ENCODE measurements around the gene WAPL.

The WAPL gene

GRCh38 chr10:86522510-86522855 lies 891 bp upstream of the WAPL start:
- DNase-seq (ENCODE audit: low spot score) = no peak

GRCh38 chr10:86520871-86521677 lies 518 bp downstream of the WAPL start:
- no peak for DNase-seq (ENCODE audit: low spot score)

DNA sequence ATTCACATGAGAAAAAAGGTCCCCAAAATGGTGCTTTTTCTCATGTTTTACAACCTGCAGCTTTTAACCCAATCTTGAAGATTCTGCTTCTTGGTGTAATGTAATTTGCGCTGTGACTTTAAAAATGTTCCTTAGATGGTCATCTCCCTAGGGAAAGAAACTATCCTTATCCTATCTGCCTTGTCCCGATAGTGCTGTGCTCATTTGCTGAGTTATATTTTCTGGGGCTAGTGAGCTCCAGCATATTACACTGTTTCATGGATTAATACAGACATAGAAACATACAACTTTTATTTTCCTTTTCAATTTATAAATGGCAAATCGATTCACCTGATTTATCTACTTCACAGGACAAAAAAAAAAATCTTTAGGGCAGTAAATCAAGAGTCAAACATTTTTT lies 2.8 kb downstream of the WAPL start:
- no peak for DNase-seq (ENCODE audit: low spot score)

- DNase-seq (ENCODE audit: low spot score) = no peak
These were observed 9.5 kb downstream of the WAPL start for GRCh38 chr10:86512137-86512536.

DNA sequence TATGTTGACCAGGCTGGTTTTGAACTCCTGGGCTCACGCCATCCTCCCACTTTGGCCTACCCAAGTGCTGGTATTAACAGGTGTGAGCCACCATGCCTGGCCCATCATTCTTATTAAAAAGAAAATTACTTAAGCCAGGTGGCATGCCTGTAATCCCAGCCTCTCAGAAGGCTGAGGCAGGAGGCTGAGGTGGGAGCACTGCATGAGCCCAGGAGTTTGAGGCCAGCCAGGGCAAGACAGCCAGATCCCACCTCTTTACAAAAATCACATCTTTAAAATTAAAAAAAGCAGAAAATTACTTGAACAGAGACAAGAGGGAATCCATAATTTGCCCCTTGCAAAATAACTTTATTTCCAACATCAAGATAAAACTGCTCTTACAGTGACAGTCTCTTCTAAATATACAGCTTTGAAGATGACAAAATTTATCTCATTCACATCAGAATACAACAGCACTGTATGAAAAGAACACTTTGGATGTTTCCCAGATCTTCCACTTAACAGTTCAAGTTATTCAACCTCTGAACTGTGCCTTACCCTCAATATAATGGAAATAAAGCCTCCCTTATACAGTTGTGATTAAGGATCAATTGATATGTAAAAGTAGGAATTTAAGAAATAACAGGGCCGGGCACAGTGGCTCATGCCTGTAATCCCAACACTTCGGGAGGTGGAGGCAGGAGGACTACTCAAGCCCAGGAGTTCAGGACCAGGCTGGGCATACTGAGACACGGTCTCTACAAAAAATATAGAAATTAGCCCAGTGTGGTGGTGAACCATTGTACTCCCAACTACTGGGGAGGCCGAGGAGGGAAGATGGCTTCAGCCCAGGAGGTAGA lies 10.3 kb downstream of the WAPL start:
- no peak for DNase-seq (ENCODE audit: low spot score)

GRCh38 chr10:86509145-86509544 lies 12.4 kb downstream of the WAPL start:
- DNase-seq (ENCODE audit: low spot score) = no peak

- no peak for DNase-seq (ENCODE audit: low spot score)
These were observed 13.4 kb downstream of the WAPL start for GRCh38 chr10:86508217-86508616.

DNA sequence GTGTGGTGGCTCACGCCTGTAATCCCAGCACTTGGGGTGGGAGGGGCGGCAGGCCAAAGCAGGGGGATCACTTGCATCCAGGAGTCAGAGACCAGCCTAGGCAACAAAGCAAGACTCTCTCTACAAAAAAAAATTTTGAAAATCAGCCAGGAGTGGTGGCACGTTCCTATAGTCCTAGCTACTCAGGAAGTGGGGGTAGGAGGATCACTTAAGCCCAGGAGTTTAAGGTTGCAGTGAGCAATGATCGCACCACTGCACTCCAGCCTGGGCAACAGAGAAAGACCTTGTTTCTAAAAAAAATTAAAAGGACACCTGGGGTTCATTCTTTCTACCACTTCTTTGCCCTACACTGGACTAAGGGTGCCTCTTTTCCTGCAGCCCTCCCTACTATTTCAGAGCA lies 15.1 kb downstream of the WAPL start:
- no peak for DNase-seq (ENCODE audit: low spot score)

- no peak for DNase-seq (ENCODE audit: low spot score)
These were observed 15.5 kb downstream of the WAPL start for GRCh38 chr10:86506062-86506461.

GRCh38 chr10:86504510-86504909 lies 17.1 kb downstream of the WAPL start:
- no peak for DNase-seq (ENCODE audit: low spot score)

- DNase-seq (ENCODE audit: low spot score) = no peak
These were observed 20.7 kb downstream of the WAPL start for GRCh38 chr10:86500846-86501245.

GRCh38 chr10:86498598-86498997 lies 23.0 kb downstream of the WAPL start:
- DNase-seq (ENCODE audit: low spot score) = no peak

DNA sequence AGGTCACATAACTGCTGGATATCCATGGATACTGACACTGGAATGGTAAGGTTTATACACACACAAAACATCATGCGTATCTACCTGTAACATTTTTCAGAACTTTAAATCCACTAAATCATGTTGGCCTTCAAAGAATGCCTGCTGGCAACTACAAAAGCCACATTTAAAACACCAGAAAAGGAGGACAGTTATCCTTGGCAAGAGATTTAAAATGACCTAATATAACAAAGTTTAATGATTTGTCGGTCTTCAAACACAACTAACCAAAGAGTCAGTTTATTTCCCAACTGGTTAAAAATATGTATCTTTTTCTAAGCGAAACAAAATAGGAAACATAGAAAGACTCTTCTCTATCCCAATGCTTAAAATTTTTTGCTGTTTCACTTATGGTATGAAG lies 24.0 kb downstream of the WAPL start:
- no peak for DNase-seq (ENCODE audit: low spot score)

- no peak for DNase-seq (ENCODE audit: low spot score)
These were observed 31.5 kb downstream of the WAPL start for GRCh38 chr10:86489960-86490612.

DNA sequence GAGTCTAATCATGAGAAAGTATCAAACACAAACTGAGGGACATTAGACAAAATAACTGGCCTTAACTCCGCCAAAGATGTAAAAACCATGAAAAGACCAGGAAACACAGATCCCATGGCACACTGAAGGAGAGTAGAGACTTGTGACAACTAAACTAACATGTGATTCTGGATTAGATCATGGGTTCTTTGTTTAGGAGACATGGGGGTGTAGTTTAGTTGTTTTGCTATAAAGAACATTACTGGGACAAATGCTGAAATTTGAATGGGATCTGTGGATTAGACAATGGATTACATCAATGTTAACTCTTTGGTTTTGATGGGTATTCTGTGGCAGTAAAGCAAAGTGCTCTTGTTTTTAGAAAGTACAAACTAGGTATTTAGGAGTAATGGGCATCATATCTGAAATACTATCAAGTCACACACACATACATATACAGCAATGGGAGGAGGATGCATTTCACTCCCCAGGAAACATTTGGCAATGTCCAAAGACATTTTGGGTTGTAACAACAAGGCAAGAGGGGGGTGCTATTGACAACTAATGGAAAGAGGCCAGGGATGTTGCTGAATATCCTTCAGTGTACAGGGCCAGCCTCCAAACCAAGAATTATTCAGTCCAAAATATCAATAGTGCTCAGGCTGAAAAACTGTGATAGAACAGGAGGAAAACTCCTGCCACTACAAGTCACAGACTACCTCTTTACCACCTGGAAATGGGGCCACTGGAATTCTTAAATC lies 32.4 kb downstream of the WAPL start:
- DNase-seq (ENCODE audit: low spot score) = no peak

GRCh38 chr10:86486856-86487255 lies 34.7 kb downstream of the WAPL start:
- no peak for DNase-seq (ENCODE audit: low spot score)

DNA sequence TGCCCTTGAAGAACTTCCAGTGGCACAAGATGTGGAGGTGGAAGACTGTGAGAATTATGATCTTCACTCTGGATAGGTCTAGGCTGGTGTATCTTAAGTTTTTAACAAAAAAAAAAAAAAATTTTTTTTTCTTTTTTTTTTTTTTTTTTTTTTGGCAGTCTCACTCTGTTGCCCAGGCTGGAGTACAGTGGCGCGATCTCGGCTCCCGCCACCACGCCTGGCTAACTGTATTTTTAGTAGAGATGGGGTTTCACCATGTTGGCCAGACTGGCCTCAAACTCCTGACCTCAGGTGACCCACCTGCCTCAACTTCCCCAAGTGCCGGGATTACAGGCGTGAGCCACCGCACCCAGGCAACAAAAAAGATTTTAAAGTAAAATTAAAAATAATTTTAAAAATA lies 37.9 kb downstream of the WAPL start:
- DNase-seq (ENCODE audit: low spot score) = no peak

- DNase-seq (ENCODE audit: low spot score) = no peak
These were observed 39.8 kb downstream of the WAPL start for GRCh38 chr10:86481761-86482160.

DNA sequence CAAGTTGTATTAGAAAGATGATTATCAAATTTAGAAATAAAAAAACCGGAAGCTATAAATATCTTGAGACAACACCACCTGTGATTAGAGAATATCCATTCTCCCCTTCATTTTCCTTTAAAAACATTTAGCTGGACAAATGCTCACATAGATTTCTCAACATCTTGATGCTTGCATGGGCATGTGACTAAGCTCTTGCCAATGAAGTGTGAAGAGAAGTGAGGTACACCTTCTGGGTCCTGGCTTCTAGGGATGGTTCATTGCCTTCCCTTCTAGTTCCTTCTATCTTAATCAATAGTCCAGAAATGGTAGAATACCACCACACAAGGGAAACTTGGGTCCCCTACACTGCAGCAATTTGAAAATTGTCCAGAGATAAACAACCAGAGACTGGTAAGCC lies 41.0 kb downstream of the WAPL start:
- DNase-seq (ENCODE audit: low spot score) = no peak

GRCh38 chr10:86472061-86472460 lies 49.5 kb downstream of the WAPL start:
- DNase-seq (ENCODE audit: low spot score) = no peak

DNA sequence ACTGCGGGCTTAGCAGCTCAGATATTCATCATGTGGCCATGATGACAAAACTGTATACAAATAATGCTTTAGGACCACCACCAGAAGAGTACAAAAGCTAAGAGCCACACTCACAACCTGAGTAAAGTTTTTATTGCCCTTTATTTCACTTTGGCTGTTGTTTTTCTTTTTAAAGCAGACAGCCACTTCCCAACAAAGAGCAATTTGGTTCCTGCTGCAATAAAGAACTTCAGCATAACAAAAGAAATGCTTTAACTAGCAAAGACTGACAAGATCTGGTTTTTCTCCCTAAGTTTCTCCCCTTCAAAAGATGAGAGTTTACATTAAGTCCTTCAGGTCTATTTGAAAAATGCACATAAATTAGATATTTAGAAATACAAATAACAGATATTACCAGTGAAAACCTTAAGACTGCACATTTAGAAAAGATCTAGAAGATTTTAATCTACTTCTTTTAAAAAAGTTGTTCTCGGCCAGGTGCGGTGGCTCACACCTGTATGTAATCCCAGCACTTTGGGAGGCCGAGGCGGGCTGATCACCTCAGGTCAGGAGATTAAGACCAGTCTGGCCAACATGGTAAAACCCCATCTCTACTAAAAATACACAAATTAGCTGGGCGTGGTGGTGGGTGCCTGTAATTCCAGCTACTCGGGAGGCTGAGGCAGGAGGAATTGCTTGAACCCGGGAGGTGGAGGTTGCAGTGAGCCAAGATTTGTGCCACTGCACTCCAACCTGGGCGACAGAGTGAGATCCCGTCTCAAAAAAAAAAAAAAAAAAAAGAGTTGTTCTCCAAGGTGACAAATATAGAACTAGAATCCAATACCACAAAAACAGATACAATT lies 59.4 kb downstream of the WAPL start:
- DNase-seq (ENCODE audit: low spot score) = no peak
